Measurements from ENCODE around the gene HYLS1. TPM values are rescaled to one million over a fixed set of nuclear protein-coding genes. Genes with fewer than 3 reads are reported as not detected.
"Not testable (repeated sequence)": the region's sequence is repeated elsewhere in the genome, so short reads cannot be mapped to it uniquely, and the experiment has no call there.

Gene HYLS1
- total RNA-seq, 1 experiment from 2014 or later, result 16.7 TPM

GRCh38 chr11:125846188-125846587 is 41.3 kb upstream of the HYLS1 start:
- H3K4me1 ChIP-seq (replicated peaks; ENCODE audit: insufficient read depth), result no peaks in the 10 kb centered on the region
- H3F3A ChIP-seq (ENCODE audit: insufficient read depth, low read depth), result no peaks in the 10 kb centered on the region
- intact Hi-C loops (cut with micrococcal nuclease; ENCODE audit: unreplicated experiment), result no loop called here
- TF ChIP-seq EZH2 (IDR thresholded peaks at IDR 0.05; ENCODE audit: low read depth), result no peak
- TF ChIP-seq CTCF (conservative IDR thresholded peaks at IDR 0.05), result no peak
- no peak for DNase-seq
- ChIA-PET POLR2A (ENCODE audit: unreplicated experiment) (no interaction called here), CTCF (no interaction called here)
- H3K27me3 ChIP-seq (ENCODE audit: insufficient read depth, low read depth), result no peaks in the 10 kb centered on the region; the same call in 1 of the 2 replicates
- no peak overlapping the region for H3K27ac ChIP-seq
- peaks cover 5% of the 10 kb centered on the region; the same call in 1 of the 2 replicates for H3K9me3 ChIP-seq (ENCODE audit: insufficient read depth, low read depth)
- no peak overlapping the region for H3K4me3 ChIP-seq
- H3K4me2 ChIP-seq, result no peak overlapping the region
- H4K20me1 ChIP-seq (ENCODE audit: insufficient read depth), result no peaks in the 10 kb centered on the region
- BruUV-seq (replicated peaks), result no TSS peak
- H3K79me2 ChIP-seq (ENCODE audit: low read depth), result no peaks in the 10 kb centered on the region
- no peaks in the 10 kb centered on the region for H3K36me3 ChIP-seq (ENCODE audit: low read depth)
- H2AFZ ChIP-seq, result no peak overlapping the region
- no peaks in the 10 kb centered on the region for H3K9me2 ChIP-seq (ENCODE audit: insufficient read depth)

DNA sequence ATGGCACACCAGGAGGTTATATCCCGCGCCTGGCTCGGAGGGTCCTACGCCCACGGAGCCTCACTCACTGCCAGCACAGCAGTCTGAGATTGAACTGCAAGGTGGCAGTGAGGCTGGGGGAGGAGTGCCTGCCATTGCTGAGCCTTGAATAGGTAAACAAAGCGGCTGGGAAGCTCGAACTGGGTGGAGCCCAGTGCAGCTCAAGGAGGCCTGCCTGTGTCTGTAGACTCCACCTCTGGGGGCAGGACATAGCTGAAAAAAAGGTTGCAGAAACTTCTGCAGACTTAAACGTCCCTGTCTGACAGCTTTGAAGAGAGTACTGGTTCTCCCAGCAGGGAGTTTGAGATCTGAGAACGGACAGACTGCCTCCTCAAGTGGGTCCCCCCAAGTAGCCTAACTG is 29.8 kb upstream of the HYLS1 start:
- H3K9me2 ChIP-seq (ENCODE audit: insufficient read depth); BruUV-seq (replicated peaks); H3K4me3 ChIP-seq; H3K36me3 ChIP-seq (ENCODE audit: low read depth); CTCF ChIA-PET; H3K79me2 ChIP-seq (ENCODE audit: low read depth); H3K27me3 ChIP-seq (ENCODE audit: insufficient read depth, low read depth); H4K20me1 ChIP-seq (ENCODE audit: insufficient read depth); H3K27ac ChIP-seq; POLR2A ChIA-PET (ENCODE audit: unreplicated experiment); H3F3A ChIP-seq (ENCODE audit: insufficient read depth, low read depth); H2AFZ ChIP-seq; intact Hi-C loops (cut with micrococcal nuclease; ENCODE audit: unreplicated experiment); H3K4me1 ChIP-seq (replicated peaks; ENCODE audit: insufficient read depth); H3K9me3 ChIP-seq (ENCODE audit: insufficient read depth, low read depth); DNase-seq; H3K4me2 ChIP-seq: not testable (repeated sequence)

DNA sequence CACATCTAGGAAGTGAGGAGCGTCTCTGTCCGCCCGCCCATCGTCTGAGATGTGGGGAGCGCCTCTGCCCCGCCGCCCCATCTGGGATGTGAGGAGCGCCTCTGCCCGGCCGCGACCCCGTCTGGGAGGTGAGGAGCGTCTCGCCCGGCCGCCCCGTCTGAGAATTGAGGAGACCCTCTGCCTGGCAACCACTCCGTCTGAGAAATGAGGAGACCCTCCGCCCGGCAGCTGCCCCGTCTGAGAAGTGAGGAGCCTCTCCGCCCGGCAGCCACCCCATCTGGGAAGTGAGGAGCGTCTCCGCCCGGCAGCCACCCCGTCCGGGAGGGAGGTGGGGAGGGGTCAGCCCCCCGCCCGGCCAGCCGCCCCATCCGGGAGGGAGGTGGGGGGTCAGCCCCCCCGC is 24.7 kb upstream of the HYLS1 start:
- H3K9me3 ChIP-seq (ENCODE audit: insufficient read depth, low read depth); CTCF ChIA-PET; H3K4me2 ChIP-seq; H3K27ac ChIP-seq; H3K4me1 ChIP-seq (replicated peaks; ENCODE audit: insufficient read depth); H4K20me1 ChIP-seq (ENCODE audit: insufficient read depth); H3F3A ChIP-seq (ENCODE audit: insufficient read depth, low read depth); H3K79me2 ChIP-seq (ENCODE audit: low read depth); intact Hi-C loops (cut with micrococcal nuclease; ENCODE audit: unreplicated experiment); DNase-seq; H3K27me3 ChIP-seq (ENCODE audit: insufficient read depth, low read depth); BruUV-seq (replicated peaks); H3K4me3 ChIP-seq; H2AFZ ChIP-seq; H3K9me2 ChIP-seq (ENCODE audit: insufficient read depth); POLR2A ChIA-PET (ENCODE audit: unreplicated experiment); H3K36me3 ChIP-seq (ENCODE audit: low read depth): not testable (repeated sequence)

- CTCF ChIA-PET; H3K36me3 ChIP-seq (ENCODE audit: low read depth); H3K4me3 ChIP-seq; H3K4me2 ChIP-seq; H3K27ac ChIP-seq; H2AFZ ChIP-seq; DNase-seq; H3K9me3 ChIP-seq (ENCODE audit: insufficient read depth, low read depth); H3K27me3 ChIP-seq (ENCODE audit: insufficient read depth, low read depth); POLR2A ChIA-PET (ENCODE audit: unreplicated experiment); H3F3A ChIP-seq (ENCODE audit: insufficient read depth, low read depth); BruUV-seq (replicated peaks); H3K4me1 ChIP-seq (replicated peaks; ENCODE audit: insufficient read depth); intact Hi-C loops (cut with micrococcal nuclease; ENCODE audit: unreplicated experiment); H4K20me1 ChIP-seq (ENCODE audit: insufficient read depth); H3K79me2 ChIP-seq (ENCODE audit: low read depth); H3K9me2 ChIP-seq (ENCODE audit: insufficient read depth): not testable (repeated sequence)
Observed at GRCh38 chr11:125865354-125865753, 22.1 kb upstream of the HYLS1 start.

DNA sequence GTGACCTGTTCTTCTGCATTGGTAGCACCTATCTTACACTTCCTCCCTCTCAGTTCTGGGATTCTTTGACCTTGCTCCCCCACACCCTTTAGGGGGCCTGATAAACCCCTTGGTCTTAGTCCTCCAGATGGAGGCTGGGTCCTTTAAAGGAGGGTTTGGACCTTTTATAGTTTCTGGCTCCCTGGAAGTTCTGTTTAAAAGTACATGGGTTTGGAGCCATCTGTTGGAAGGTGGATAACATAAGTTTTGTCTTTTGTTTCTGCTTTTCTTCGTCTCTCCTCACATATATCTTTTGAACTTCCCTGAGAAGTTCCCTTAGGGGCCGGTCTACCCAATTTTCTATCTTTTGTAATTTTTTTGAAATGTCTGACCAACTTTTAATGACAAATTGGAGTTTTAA is 17.9 kb upstream of the HYLS1 start:
- intact Hi-C loops (cut with micrococcal nuclease; ENCODE audit: unreplicated experiment), result no loop called here
- BruUV-seq (replicated peaks), result no TSS peak
- CTCF ChIA-PET, result interaction anchor here (0.6 kb wide), 1 partner anchor 1289 kb away, joined by 3 read pairs; no protein-coding TSS in a partner anchor

More for the DNA sequence above, 17.9 kb upstream of the HYLS1 start:
- no peaks in the 10 kb centered on the region for H3K9me2 ChIP-seq (ENCODE audit: insufficient read depth)
- H3F3A ChIP-seq (ENCODE audit: insufficient read depth, low read depth), result no peaks in the 10 kb centered on the region
- H3K27me3 ChIP-seq (ENCODE audit: insufficient read depth, low read depth), result no peaks in the 10 kb centered on the region; the same call in 1 of the 2 replicates
- no peaks in the 10 kb centered on the region for H3K36me3 ChIP-seq (ENCODE audit: low read depth)
- H3K4me3 ChIP-seq, result no peak overlapping the region
- TF ChIP-seq CTCF (conservative IDR thresholded peaks at IDR 0.05) (no peak), EZH2 (IDR thresholded peaks at IDR 0.05; ENCODE audit: low read depth) (no peak)
- H4K20me1 ChIP-seq (ENCODE audit: insufficient read depth), result no peaks in the 10 kb centered on the region
- H3K79me2 ChIP-seq (ENCODE audit: low read depth), result no peaks in the 10 kb centered on the region
- no peak for DNase-seq
- H2AFZ ChIP-seq, result no peak overlapping the region
- no peaks in the 10 kb centered on the region for H3K4me1 ChIP-seq (replicated peaks; ENCODE audit: insufficient read depth)
- H3K27ac ChIP-seq, result no peak overlapping the region
- H3K9me3 ChIP-seq (ENCODE audit: insufficient read depth, low read depth), result peaks cover 5% of the 10 kb centered on the region
- POLR2A ChIA-PET (ENCODE audit: unreplicated experiment), result no interaction called here
- H3K4me2 ChIP-seq, result no peak overlapping the region
